Fibroblast of skin of left biceps (primary cell): Measurements from ENCODE around the gene TMEM138.

Source experiments
- DNase-seq, 2 experiments: peaks; one replicate each; pipeline ENCODE4 v3.0.0-alpha.2; 2013; ENCODE audit warnings: low read depth in 2 of 2

The TMEM138 gene

GRCh38 chr11:61361741-61362541 lies at the start of gene TMEM138, which contains the start of gene CYB561A3:
Gene TMEM138, plus strand, starts transcription at chr11:61362374. Its CDS starts 2,017 bp downstream, at chr11:61364391.
Gene CYB561A3, minus strand, starts transcription at chr11:61361882. Its CDS starts 5,169 bp downstream, at chr11:61356713.
- peak; percentile 76 to 79 for DNase-seq

DNA sequence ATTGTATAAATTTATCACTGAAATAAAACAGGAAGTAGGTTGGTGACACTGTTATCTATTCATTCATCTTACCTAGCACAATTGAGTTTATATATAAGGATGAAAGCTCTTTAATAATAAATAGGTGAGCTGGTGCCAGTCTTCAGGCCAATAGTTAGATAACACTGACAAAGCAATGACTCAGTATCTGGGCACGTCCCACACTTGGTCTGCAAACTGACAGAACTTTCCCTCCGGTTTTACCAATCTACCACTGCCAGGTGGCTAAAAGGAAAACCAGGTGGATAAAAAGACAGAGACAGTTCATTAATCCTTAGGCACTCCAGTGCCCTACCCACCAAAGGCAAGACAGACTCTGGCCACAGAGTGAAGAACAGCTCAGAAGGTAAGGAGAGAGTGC lies 46.9 kb upstream of the TMEM138 start:
- DNase-seq: no peak

- no peak for DNase-seq
Observed at GRCh38 chr11:61325649-61326414, 36.3 kb upstream of the TMEM138 start.

GRCh38 chr11:61327669-61328071 lies 34.5 kb upstream of the TMEM138 start:
- DNase-seq: peak; percentile 19 to 24

GRCh38 chr11:61328351-61328750 lies 33.8 kb upstream of the TMEM138 start:
- DNase-seq: no peak

- DNase-seq: no peak
Observed at GRCh38 chr11:61329871-61330270, 32.3 kb upstream of the TMEM138 start.

- no peak for DNase-seq
Observed at GRCh38 chr11:61331651-61332050, 30.5 kb upstream of the TMEM138 start.

DNA sequence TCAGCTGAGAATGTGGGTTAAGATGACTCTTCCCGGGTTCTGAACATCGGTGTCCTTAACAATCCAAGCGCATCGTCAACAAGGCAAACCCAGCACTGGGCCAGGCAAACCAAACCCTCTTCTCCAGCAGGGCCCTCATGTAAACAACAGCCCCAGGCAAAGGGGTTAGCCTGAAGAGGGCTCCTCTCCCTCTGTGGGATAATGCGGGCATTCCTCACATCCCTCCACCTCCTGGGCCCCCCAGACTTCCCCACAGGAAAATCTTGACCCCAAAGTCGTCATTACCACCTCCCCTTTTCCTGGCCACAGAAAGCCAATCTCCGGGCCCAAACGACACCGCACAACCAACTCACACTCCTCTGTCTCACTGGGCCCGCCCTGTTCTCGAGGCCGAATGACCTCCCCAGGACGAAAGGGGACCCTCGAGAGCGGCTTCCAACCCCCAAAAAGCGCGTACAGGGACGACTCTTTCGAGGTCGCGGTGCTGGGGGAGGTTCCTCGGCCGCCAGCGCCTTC lies 29.8 kb upstream of the TMEM138 start:
- DNase-seq: no peak

GRCh38 chr11:61332797-61333549 lies 29.2 kb upstream of the TMEM138 start, which contains the start of the genes DDB1 and TKFC:
Gene DDB1, minus strand, starts transcription at chr11:61333105. Its CDS starts 137 bp downstream, at chr11:61332968.
Gene TKFC, plus strand, starts transcription at chr11:61333228. Its CDS starts 1,501 bp downstream, at chr11:61334729.
- peak; percentile 78 to 79 for DNase-seq

- no peak for DNase-seq
Observed at GRCh38 chr11:61333550-61334433, 28.4 kb upstream of the TMEM138 start.

GRCh38 chr11:61334434-61335354 lies 27.5 kb upstream of the TMEM138 start:
- no peak for DNase-seq

DNA sequence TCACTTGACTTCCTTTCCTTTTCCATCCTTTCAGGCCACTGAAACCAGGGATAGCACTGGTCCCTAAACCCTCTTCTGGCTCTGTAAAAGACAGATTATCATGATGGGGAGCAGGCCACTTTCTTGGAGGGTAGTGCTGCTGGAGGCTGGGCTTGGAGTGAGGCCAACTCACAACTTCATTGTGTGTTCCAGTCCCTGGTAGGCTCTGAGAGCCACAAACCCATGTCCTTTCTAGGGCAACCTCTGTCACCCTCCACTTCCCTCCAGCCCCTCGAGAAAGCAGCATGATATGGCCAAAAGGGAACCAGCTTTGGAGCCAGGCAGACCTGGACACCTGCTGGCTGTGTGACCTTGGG lies 26.8 kb upstream of the TMEM138 start:
- no peak for DNase-seq

DNA sequence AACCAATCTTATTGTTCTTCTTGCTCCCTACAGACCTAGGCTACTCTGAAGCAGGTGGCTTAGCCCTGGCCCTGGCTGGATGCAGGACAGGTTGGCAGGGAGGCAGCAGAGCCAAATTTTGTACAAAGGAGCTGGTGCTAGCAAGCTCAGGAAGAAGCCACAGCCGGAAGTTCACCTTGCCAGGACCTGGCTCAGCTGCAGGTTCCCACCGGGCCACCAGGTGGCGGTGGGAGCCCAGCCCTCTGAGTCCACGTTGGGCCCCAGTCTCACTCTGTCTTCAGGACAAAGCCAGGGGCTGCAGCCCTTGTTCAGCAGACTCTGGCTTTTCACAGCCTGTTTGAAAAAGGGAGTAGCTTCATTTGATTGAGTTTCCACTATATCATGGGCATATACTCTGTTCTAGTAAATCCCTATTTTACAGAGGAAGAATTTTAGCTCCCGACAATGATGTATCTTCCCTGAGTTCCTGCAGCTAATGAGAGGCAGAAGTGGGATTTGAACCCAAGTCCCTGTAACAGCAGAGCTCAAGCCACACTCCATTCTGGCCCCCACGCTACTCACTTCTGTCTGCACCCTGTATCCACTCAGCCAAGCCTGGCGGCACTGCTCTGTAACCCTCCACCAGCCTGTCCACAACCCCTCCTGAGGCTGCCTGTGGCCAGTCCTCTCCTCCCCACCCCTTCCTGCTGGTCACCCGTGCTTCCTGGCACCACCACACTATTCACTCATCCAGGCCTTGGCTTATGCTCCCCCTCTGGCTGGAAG lies 25.8 kb upstream of the TMEM138 start:
- DNase-seq: peak; percentile 23 to 29

DNA sequence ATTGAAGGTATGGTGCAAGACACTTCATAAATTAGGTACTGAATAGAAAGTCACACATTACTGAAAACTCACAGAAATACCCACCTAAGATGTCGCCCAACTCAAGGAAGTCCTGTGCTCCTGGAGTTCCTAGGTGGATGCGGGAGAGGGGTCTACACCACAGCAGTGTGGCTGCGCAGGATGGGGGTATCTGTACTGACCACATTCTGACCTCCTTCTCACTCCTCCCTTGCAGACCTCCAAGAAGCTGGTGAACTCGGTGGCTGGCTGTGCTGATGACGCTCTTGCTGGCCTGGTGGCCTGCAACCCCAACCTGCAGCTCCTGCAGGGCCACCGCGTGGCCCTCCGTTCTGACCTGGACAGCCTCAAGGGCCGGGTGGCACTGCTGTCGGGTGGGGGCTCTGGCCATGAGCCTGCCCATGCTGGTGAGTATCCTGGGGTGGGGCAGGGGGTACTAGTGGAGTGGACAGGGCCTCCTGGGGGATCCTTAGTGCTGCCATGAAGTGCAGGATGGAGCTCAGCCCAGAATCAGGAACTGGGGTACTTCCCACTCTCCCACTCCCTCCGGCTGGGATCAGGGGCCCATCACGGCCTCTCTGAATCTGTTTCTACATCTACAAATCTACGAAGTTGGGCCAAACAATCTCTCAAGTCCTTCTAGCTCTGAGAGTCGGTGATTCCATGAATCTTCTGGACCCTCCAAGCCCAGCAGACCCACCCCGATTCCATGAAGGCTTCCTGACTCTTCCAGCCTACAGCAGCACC lies 24.3 kb upstream of the TMEM138 start:
- DNase-seq: no peak

DNA sequence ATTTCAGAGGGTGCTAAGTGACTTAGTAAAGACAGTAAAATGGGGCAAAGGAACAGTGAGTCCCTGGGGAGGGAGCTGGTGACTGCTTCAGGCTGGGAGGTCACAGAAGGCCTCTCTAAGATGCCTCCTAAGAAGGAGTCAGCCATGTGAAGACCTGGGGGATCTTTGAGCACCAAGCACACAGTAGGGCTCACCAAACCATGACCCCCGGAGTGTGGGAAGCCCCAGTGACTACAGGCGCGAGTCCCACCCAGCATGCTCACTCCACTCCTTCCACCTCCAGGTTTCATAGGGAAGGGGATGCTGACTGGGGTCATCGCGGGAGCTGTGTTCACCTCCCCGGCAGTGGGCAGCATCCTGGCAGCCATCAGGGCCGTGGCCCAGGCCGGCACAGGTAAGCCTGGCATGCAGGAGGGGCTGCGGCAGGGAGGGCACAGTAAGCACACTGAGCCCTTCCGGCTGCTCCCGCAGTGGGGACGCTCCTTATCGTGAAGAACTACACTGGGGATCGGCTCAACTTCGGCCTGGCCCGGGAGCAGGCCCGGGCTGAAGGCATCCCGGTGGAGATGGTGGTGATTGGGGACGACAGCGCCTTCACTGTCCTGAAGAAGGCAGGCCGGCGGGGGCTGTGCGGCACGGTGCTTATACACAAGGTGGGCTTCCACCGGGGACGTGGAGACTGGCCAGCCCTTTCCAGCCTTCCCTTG lies 23.2 kb upstream of the TMEM138 start:
- no peak for DNase-seq

GRCh38 chr11:61339490-61339878 lies 22.7 kb upstream of the TMEM138 start:
- DNase-seq: no peak

DNA sequence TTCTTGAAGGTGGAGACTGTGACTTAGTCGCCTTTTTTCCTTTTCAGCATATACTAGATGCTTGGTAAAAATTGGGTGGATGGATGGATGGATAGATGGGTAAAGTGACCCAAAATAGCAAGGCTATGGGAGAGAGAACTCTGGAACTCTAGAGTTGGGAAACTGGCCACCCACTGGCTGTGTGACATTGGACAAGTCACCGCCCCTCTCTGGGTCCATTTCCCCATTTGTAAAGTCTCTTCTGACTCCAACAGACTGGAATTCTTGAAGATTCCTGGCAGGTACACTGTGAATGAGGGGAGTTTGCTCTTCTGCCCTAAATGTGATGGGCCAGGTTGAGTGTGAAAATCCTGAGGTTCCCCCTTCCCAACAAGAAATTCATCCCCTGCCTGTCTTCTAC lies 21.2 kb upstream of the TMEM138 start:
- no peak for DNase-seq

GRCh38 chr11:61341706-61342105 lies 20.5 kb upstream of the TMEM138 start:
- no peak for DNase-seq
